SH-SY5Y (cell line): ENCODE measurements around the gene PPIC.

Experiments used
- GATA2 ChIP-seq: IDR thresholded peaks from 2 replicates; pipeline ENCODE4 v1.6.1; 2011; ENCODE audit warnings: mild to moderate bottlenecking, low read depth, low read length
- GATA3 ChIP-seq: IDR thresholded peaks from 2 replicates; pipeline ENCODE4 v1.6.1; 2011; ENCODE audit warnings: low read depth, mild to moderate bottlenecking, low read length, moderate library complexity

DNA sequence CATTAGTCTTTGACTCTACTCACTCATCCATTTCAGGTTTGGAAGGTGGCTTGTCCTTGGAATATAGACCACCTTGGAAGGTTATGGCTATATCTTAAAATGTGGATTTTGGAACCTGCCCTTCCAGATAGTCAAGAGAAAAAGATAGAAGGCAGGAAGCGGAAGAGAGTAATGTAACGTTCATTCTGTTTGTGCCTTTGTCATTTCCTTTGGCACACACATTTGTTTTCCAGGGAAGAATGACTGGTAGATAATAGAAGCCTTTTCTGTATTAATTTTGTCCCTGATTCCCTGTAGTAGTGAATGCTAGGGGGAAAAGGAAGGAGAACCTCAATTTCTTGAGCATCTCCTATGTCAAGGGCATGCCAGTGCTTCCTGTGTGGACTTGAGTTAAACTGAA lies 54.7 kb downstream of the PPIC start:
- TF ChIP-seq GATA2: no peak
- TF ChIP-seq GATA3: no peak
